HCT116 (cell line): ENCODE results near the gene MMS19. TPM values are rescaled to one million over a fixed set of nuclear protein-coding genes. Genes with fewer than 3 reads are reported as not detected.

ENCODE experiments used
- ATAC-seq: fragments of 200-7000 bp; cut with Tn5 transposase; 2 replicates; pipeline ENCODE4 v1.9.1; 2020; ENCODE audit warnings: mild to moderate bottlenecking, moderate library complexity
- BruUV-seq: library from RNA; stranded (reverse); fragments of 400-500 nt; replicated peaks from 2 replicates; lab custom pipeline; 2021; lab: Mats Ljungman, UMichigan
- CTCF ChIA-PET: fragments of 300-600 bp; sonication (Branson Sonifier 250); formaldehyde crosslinking; loops from one replicate; lab custom pipeline; 2021; ENCODE audit warnings: antibody characterized with exemption; lab: Charles Lee
- POLR2A ChIA-PET: fragments of 300-600, 350-600 bp; sonication (Branson Sonifier 250); formaldehyde crosslinking; loops from one replicate; lab custom pipeline; 2021; ENCODE audit warnings: antibody characterized with exemption; lab: Charles Lee
- RAD21 ChIA-PET, 2 experiments: fragments of 300-600 bp; sonication (Branson Sonifier 250); formaldehyde crosslinking; loops; one replicate each; lab custom pipeline; 2023; ENCODE audit warnings: low total read pairs in 2 of 2; ENCODE audit not compliant: uncharacterized antibody in 2 of 2, unreplicated experiment in 2 of 2, low non-redundant PET in 1 of 2; lab: Charles Lee
- DNase-seq: peaks from one replicate; pipeline ENCODE4 v3.0.0-alpha.2; 2010; ENCODE audit warnings: low read depth, low spot score
- H2AFZ ChIP-seq: fragments of 200-600 bp; shearing (Covaris generic), sonication (generic); 2 replicates; pipeline ENCODE4 v1.6.1; 2017; ENCODE audit warnings: low read depth, mixed run types, mixed read lengths, antibody characterized with exemption, low read length; ENCODE audit not compliant: poor library complexity, severe bottlenecking
- H3K27ac ChIP-seq: 2 replicates; pipeline ENCODE4 v1.5.1; 2012; ENCODE audit warnings: low read depth, low read length
- H3K27me3 ChIP-seq: fragments of 200-600 bp; sonication (generic); 2 replicates; pipeline ENCODE4 v1.6.1; 2016; ENCODE audit warnings: mixed run types, low read length, mixed read lengths; ENCODE audit not compliant: insufficient read depth
- H3K36me3 ChIP-seq, 2 experiments: fragments of 200-500 bp in 1 of 2; fragments of 200-600 bp in 1 of 2; sonication (Bioruptor generic) in 1 of 2; sonication (generic) in 1 of 2; 2 replicates each; pipeline versions ENCODE4 v1.5.1 to v1.6.1; 2014 to 2016; ENCODE audit warnings: low read length in 2 of 2, inconsistent platforms in 1 of 2, mixed read lengths in 1 of 2, mixed run types in 1 of 2; ENCODE audit not compliant: insufficient read depth in 2 of 2, control insufficient read depth in 1 of 2
- H3K4me1 ChIP-seq, 2 experiments: fragments of 200-600 bp in 1 of 2; sonication (generic) in 1 of 2; 2 replicates each; pipeline versions ENCODE4 v1.5.1 to v1.6.1; 2012 to 2017; ENCODE audit warnings: low read length in 2 of 2, inconsistent platforms in 1 of 2, mild to moderate bottlenecking in 1 of 2, mixed read lengths in 1 of 2, mixed run types in 1 of 2, moderate library complexity in 1 of 2; ENCODE audit not compliant: insufficient read depth in 2 of 2, control insufficient read depth in 1 of 2
- H3K4me2 ChIP-seq: fragments of 200-600 bp; sonication (generic); 2 replicates; pipeline ENCODE4 v1.6.1; 2017; ENCODE audit warnings: mixed run types, low read length, mixed read lengths
- H3K4me3 ChIP-seq, 2 experiments: fragments of 200-600 bp in 1 of 2; sonication (generic) in 1 of 2; replicated peaks in 1 of 2; 2 replicates each; pipeline ENCODE4 v1.5.1; 2011 to 2016; ENCODE audit warnings: low read length in 2 of 2, control low read depth in 1 of 2, low read depth in 1 of 2, mild to moderate bottlenecking in 1 of 2, mixed read lengths in 1 of 2, mixed run types in 1 of 2
- H3K79me2 ChIP-seq: fragments of 200-600 bp; sonication (generic); 2 replicates; pipeline ENCODE4 v1.6.1; 2017; ENCODE audit warnings: mild to moderate bottlenecking, mixed run types, low read length, moderate library complexity, mixed read lengths; ENCODE audit not compliant: insufficient read depth
- H3K9ac ChIP-seq: fragments of 200-600 bp; sonication (generic); 2 replicates; pipeline ENCODE4 v1.6.1; 2016; ENCODE audit warnings: low read length, mixed read lengths
- H3K9me2 ChIP-seq: fragments of 200-600 bp; sonication (generic), shearing (Covaris generic); 2 replicates; pipeline ENCODE4 v1.6.1; 2017; ENCODE audit warnings: mixed run types, mild to moderate bottlenecking, moderate library complexity; ENCODE audit not compliant: insufficient read depth
- H3K9me3 ChIP-seq, 2 experiments: fragments of 200-500 bp in 1 of 2; fragments of 200-600 bp in 1 of 2; sonication (Bioruptor generic) in 1 of 2; sonication (generic) in 1 of 2; 2 replicates each; pipeline ENCODE4 v1.6.1; 2014 to 2017; ENCODE audit warnings: low read length in 2 of 2, mixed read lengths in 2 of 2, inconsistent platforms in 1 of 2, low read depth in 1 of 2, mild to moderate bottlenecking in 1 of 2, mixed run types in 1 of 2, moderate library complexity in 1 of 2; ENCODE audit not compliant: control insufficient read depth in 1 of 2, insufficient read depth in 1 of 2
- H4K20me1 ChIP-seq: fragments of 200-600 bp; sonication (generic), shearing (Covaris generic); 2 replicates; pipeline ENCODE4 v1.6.1; 2017; ENCODE audit warnings: mixed run types, mild to moderate bottlenecking, moderate library complexity; ENCODE audit not compliant: insufficient read depth
- CBX3 ChIP-seq: IDR thresholded peaks from 2 replicates; pipeline ENCODE4 v1.6.1; 2012; ENCODE audit warnings: low read depth
- CEBPB ChIP-seq: IDR thresholded peaks from 2 replicates; pipeline ENCODE4 v1.6.1; 2012; ENCODE audit warnings: low read depth
- EGR1 ChIP-seq: IDR thresholded peaks from 2 replicates; pipeline ENCODE4 v1.6.1; 2012; ENCODE audit warnings: low read depth
- ELF1 ChIP-seq: IDR thresholded peaks from 2 replicates; pipeline ENCODE4 v1.6.1; 2012; ENCODE audit warnings: low read depth, borderline replicate concordance
- EZH2 ChIP-seq: fragments of 200-600 bp; sonication (generic); IDR thresholded peaks from 2 replicates; pipeline ENCODE4 v1.6.1; 2017; ENCODE audit warnings: antibody characterized with exemption, mixed run types
- EZH2phosphoT487 ChIP-seq: fragments of 200-600 bp; IDR thresholded peaks from 2 replicates; pipeline ENCODE4 v1.6.1; 2018; ENCODE audit warnings: antibody characterized with exemption, borderline replicate concordance
- FOSL1 ChIP-seq: IDR thresholded peaks from 2 replicates; pipeline ENCODE4 v1.6.1; 2012; ENCODE audit warnings: low read depth
- JUND ChIP-seq: IDR thresholded peaks from 2 replicates; pipeline ENCODE4 v1.6.1; 2012
- SIN3A ChIP-seq: IDR thresholded peaks from 2 replicates; pipeline ENCODE4 v1.6.1; 2012; ENCODE audit warnings: low read depth
- TCF7L2 ChIP-seq: IDR thresholded peaks from 2 replicates; pipeline ENCODE4 v1.7.0; 2011; ENCODE audit warnings: borderline replicate concordance, inconsistent platforms; ENCODE audit not compliant: insufficient read depth, insufficient read length; ENCODE audit errors: extremely low read depth
- YY1 ChIP-seq: IDR thresholded peaks from 2 replicates; pipeline ENCODE4 v1.6.1; 2011; ENCODE audit warnings: low read length, low read depth, moderate library complexity, mild to moderate bottlenecking; ENCODE audit not compliant: insufficient replicate concordance; ENCODE audit errors: extremely low read depth
- ZFX ChIP-seq: fragments of 450-650 bp; IDR thresholded peaks from 2 replicates; pipeline ENCODE4 v1.6.1; 2017
- ZNF274 ChIP-seq: fragments of 200-500 bp; sonication (Bioruptor generic); IDR thresholded peaks from 2 replicates; pipeline ENCODE4 v1.6.1; 2014; ENCODE audit warnings: mild to moderate bottlenecking, low read depth, low read length, inconsistent platforms
- intact Hi-C: fragments of 100-400 bp; cut with micrococcal nuclease; formaldehyde crosslinking; loops from 2 replicates; pipeline ENCODE4 v1.10.0; 2022
- total RNA-seq: library from RNA; stranded (reverse); gene quantifications from one replicate; pipeline ENCODE4 v1.2.1, GENCODE V29; 2021; ENCODE audit not compliant: unreplicated experiment
- TF ChIP-seq, protein P1 (sequence below): IDR thresholded peaks from 2 replicates; pipeline ENCODE4 v1.6.1; 2012

The MMS19 gene
- total RNA-seq, 1 experiment from 2014 or later = 101 TPM

- no peak overlapping the region for H2AFZ ChIP-seq
- TF ChIP-seq EGR1 (no peak), TCF7L2 (no peak), EZH2phosphoT487 (no peak), EZH2 (no peak), JUND (no peak), CBX3 (no peak), FOSL1 (no peak), YY1 (no peak)
- TF ChIP-seq, protein P1, sequence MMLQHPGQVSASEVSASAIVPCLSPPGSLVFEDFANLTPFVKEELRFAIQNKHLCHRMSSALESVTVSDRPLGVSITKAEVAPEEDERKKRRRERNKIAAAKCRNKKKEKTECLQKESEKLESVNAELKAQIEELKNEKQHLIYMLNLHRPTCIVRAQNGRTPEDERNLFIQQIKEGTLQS = no peak
- intact Hi-C loops = no loop called here
- H3K4me3 ChIP-seq = no peak overlapping the region
- ATAC-seq (no peak), DNase-seq (no peak)
- H3K4me2 ChIP-seq = no peak overlapping the region
- no peaks in the 10 kb centered on the region for H3K9me2 ChIP-seq
- CTCF ChIA-PET = no interaction called here
- peaks cover 1% of the 10 kb centered on the region for H3K79me2 ChIP-seq
- H4K20me1 ChIP-seq = no peaks in the 10 kb centered on the region
- no peak overlapping the region for H3K27ac ChIP-seq
- H3K4me1 ChIP-seq = peaks cover 6 to 9% of the 10 kb centered on the region in 2 experiments; a peak in 3 of 4 replicates
- H3K9me3 ChIP-seq = no peaks in the 10 kb centered on the region
- H3K36me3 ChIP-seq = no peaks in the 10 kb centered on the region
- H3K27me3 ChIP-seq = no peaks in the 10 kb centered on the region
- H3K9ac ChIP-seq = no peak overlapping the region
- RAD21 ChIA-PET = no interaction called here
- POLR2A ChIA-PET = no interaction called here
- no TSS peak for BruUV-seq
Measured at GRCh38 chr10:97502916-97503315, 4.7 kb upstream of the MMS19 start.

DNA sequence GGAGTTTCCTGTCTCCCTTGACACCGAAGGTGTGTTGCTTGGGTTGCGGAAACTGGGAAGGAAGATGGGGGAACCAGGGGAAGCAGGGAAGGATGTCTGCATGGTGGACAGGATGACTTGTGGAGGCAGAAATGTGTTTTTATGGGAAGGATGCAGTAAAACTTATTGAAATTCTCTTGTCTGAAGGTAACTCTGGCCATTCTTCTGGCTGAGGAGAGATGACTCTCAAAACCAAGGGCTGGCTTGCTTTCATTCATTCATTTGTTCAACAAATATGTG is 2.0 kb upstream of the MMS19 start:
- no peaks in the 10 kb centered on the region for H3K9me3 ChIP-seq
- peak overlapping the region; percentile 81 for H3K4me2 ChIP-seq
- H3K36me3 ChIP-seq = no peaks in the 10 kb centered on the region
- ChIA-PET POLR2A (no interaction called here), CTCF (no interaction called here), RAD21 (no interaction called here)
- H2AFZ ChIP-seq = no peak overlapping the region
- H3K9me2 ChIP-seq = no peaks in the 10 kb centered on the region
- peaks cover 28% of the 10 kb centered on the region for H3K79me2 ChIP-seq
- TSS peak; percentile 27 for BruUV-seq
- DNase-seq (no peak), ATAC-seq (no peak)
- H3K27ac ChIP-seq = no peak overlapping the region
- H4K20me1 ChIP-seq = no peaks in the 10 kb centered on the region
- no peak overlapping the region for H3K9ac ChIP-seq
- peak overlapping the region; percentile 76 to 81 for H3K4me3 ChIP-seq
- intact Hi-C loops = no loop called here
- H3K27me3 ChIP-seq = no peaks in the 10 kb centered on the region
- TF ChIP-seq ZFX = no peak
- no peak for TF ChIP-seq TCF7L2
- TF ChIP-seq YY1 = no peak
- TF ChIP-seq JUND = no peak
- TF ChIP-seq SIN3A = no peak
- no peak for TF ChIP-seq ZNF274
- no peak for TF ChIP-seq CEBPB
- no peak for TF ChIP-seq ELF1
- H3K4me1 ChIP-seq = peaks cover 9 to 17% of the 10 kb centered on the region in 2 experiments; a peak in 3 of 4 replicates
